ENCODE results near the gene ARR3.

- no peak for TF ChIP-seq CTCF (IDR thresholded peaks at IDR 0.05)
- TF ChIP-seq POLR2A (IDR thresholded peaks at IDR 0.05): no peak
Measured at GRCh38 chrX:70254909-70255308, 13.2 kb upstream of the ARR3 start.

All from right lobe of liver (tissue), 4 donors.